ENCODE data around the gene TMEM171.
A peak's percentile ranks its signal among the peaks of the same experiment; 100 is the strongest.

The TMEM171 gene

DNA sequence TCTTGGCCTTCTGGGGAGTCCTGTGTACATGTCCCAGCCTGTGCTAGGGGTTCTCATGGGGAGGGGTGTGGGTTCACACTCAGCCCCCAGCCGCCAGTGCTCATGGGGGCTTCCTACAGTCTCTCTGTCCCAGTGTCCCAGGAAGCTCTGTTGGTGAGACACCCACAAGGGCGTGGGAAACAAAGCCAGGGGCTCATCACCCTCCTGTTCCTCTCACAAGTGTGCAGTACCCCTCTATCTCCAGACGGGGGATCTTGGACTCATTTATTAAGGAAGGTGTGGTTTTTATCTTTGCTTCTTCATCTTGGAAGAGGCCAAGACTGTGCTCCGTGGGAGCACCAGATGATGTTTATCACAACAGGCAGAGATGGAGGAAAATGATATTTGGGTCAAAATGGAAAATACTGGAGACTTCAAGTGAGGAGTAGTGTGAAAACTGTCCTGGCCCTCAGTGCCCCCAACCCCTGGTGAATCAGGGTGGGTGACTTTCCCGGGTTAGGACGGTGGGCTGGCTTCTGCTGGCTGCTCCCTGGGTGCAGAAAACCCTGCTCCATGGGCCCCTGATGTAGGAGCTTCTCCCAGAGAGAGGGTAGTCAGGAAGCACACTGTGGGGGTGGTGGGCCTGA, 15.2 kb downstream of the TMEM171 start:
- peak; percentile 31 to 48 for DNase-seq (ENCODE audit: low read depth in 2 of 2)
- no peak overlapping the region for H3K4me3 ChIP-seq (replicated peaks in 1 of 2; ENCODE audit: low read depth in 2 of 2, low read length in 2 of 2)

DNA sequence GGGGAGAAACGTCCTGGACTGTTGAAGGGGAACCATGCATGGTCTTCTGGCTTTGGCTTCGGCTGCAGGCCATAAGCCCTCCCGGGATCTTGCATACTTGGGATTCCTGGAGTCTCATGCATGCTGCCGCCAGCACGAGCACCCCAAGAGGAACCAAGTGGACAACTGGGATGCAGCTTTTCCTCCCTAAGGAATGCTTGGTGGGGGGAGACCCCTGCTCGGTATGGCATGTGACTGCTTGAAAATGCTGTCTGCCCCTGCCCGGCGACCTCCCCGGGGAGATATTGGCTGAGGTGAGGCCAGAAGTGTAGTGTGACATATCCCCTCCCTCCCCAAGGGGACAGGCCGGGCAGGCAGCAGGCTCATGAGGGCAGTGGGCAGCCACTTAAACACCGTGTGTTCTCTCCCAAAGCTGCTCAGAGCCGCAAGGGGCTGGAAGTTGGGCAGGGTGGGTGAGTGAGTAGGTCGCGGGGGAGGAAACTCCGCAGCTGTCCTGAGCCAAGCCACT, 15.7 kb downstream of the TMEM171 start:
- TF ChIP-seq, protein P1, sequence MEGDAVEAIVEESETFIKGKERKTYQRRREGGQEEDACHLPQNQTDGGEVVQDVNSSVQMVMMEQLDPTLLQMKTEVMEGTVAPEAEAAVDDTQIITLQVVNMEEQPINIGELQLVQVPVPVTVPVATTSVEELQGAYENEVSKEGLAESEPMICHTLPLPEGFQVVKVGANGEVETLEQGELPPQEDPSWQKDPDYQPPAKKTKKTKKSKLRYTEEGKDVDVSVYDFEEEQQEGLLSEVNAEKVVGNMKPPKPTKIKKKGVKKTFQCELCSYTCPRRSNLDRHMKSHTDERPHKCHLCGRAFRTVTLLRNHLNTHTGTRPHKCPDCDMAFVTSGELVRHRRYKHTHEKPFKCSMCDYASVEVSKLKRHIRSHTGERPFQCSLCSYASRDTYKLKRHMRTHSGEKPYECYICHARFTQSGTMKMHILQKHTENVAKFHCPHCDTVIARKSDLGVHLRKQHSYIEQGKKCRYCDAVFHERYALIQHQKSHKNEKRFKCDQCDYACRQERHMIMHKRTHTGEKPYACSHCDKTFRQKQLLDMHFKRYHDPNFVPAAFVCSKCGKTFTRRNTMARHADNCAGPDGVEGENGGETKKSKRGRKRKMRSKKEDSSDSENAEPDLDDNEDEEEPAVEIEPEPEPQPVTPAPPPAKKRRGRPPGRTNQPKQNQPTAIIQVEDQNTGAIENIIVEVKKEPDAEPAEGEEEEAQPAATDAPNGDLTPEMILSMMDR (IDR thresholded peaks at IDR 0.05; ENCODE audit: low read depth, low read length) = no peak
- DNase-seq (ENCODE audit: low read depth in 2 of 2) = peak; percentile 28 to 32
- H3K4me3 ChIP-seq (replicated peaks in 1 of 2; ENCODE audit: low read depth in 2 of 2, low read length in 2 of 2) = no peak overlapping the region

More for the DNA sequence above, 15.2 kb downstream of the TMEM171 start:
- TF ChIP-seq, protein P1 (IDR thresholded peaks at IDR 0.05; ENCODE audit: low read depth, low read length) = peak; percentile 49

DNA sequence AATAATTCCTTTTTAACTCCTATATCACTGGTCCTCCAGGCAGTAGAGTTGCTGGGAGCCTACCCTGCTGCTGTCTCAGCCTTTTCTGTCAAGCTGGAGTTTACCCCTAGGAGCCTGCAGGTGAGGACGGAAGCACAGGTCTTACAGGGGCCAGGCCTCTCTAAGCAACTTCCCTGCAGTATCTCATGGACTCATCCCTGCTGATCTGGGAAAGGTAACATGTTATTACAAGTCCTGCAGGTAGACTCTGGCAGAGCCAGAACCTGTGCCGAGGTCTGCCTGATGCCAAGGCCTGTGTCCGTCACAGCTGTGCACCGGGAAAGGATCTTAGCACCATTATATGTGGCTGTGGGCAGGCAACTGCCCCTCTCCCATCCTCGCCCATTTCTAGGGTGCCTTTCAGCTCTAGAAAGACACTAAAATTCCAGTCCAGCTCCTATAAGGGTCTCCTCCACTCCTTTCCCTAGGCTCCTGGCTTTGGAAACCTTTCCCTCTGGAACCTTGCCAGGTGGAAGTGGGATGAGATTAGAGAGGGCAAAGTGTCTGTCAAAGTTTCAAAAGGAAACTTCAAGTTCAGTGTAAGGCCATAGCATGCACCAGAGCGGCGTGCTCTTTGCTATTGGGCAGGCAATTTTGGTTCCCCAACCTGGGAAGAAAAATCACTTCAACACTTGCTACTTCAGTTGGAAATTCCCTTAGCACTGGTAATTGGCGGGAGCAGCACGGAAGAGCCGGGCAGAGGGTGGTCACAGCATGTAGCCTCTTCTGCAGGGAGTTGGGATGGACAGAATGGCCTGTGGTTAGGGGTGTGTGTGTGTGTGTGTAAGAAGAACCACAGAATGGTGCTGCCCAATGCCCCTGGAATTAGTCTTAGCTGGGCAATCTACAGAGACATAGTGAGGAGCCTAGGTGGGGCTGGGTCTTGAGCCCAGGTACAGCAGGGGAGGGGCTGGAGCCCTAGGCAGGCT, 17.5 kb downstream of the TMEM171 start:
- no peak overlapping the region for H3K4me3 ChIP-seq (replicated peaks in 1 of 2; ENCODE audit: low read depth in 2 of 2, low read length in 2 of 2)
- no peak for DNase-seq (ENCODE audit: low read depth in 2 of 2)
- TF ChIP-seq, protein P1 (IDR thresholded peaks at IDR 0.05; ENCODE audit: low read depth, low read length) = no peak

DNA sequence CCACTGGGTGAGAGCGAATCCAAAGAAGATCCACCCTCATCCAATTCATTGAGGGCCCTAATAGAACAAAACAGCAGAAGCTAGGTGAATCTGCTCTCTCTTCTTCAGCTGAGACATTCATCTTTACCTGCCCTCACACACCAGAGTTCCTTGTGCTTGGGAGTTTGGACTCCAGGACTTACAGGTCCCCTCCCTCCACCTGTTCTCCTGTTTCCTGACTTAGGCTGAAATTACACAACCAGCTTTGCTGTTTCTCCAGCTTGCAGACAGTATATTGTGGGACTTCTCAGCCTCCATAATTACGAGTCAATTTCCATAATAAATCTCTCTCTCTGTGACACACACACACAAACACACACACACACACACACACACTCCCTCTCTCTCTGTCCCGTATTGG, 19.1 kb downstream of the TMEM171 start:
- TF ChIP-seq, protein P1 (IDR thresholded peaks at IDR 0.05; ENCODE audit: low read depth, low read length) = no peak
- no peak for DNase-seq (ENCODE audit: low read depth in 2 of 2)
- no peak overlapping the region for H3K4me3 ChIP-seq (replicated peaks in 1 of 2; ENCODE audit: low read depth in 2 of 2, low read length in 2 of 2)

DNA sequence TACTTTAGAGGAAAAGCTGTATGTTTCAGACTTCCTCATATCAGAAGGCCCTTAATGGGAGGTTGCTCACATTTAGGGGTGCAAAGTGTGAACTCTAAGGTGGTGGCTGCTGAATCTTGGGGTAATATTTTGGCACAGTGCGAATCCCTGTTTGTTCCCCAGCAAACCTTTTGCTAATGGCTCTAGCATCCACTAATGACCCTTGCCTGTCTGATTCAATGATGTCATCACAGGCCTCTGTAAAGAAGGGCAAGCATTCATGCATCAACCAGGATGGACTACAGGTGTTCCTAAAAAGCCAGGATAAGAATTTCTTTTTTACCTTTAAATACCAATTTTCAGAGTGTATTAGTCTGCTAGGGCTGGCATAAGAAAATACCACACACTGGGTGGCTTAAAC, 20.4 kb downstream of the TMEM171 start:
- H3K4me3 ChIP-seq (replicated peaks in 1 of 2; ENCODE audit: low read depth in 2 of 2, low read length in 2 of 2) = no peak overlapping the region
- TF ChIP-seq, protein P1 (IDR thresholded peaks at IDR 0.05; ENCODE audit: low read depth, low read length) = no peak

DNA sequence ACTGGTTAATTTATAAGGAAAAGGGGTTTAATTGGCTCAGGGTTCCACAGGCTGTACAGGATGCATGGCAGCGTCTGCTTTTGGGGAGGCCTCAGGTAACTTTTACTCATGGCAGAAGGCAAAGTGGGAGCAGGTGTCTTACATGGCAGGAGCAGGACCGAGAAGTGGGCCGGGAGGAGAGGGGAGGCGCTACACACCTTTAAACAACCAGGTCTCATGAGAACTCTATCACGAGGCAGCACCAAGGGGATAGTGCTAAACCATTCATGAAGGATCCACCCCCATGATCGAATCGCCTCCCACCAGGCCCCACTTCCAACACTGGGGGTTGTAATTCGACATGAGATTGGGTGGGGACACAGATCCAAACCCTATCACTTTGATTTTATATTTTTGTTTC, 21.7 kb downstream of the TMEM171 start:
- no peak overlapping the region for H3K4me3 ChIP-seq (replicated peaks in 1 of 2; ENCODE audit: low read depth in 2 of 2, low read length in 2 of 2)
- TF ChIP-seq, protein P1 (IDR thresholded peaks at IDR 0.05; ENCODE audit: low read depth, low read length) = no peak

More for the DNA sequence above, 20.4 kb downstream of the TMEM171 start:
- DNase-seq (ENCODE audit: low read depth in 2 of 2) = no peak

More for the DNA sequence above, 21.7 kb downstream of the TMEM171 start:
- DNase-seq (ENCODE audit: low read depth in 2 of 2) = no peak
